Endodermal cell (in vitro differentiated cells): Measurements from ENCODE around the gene SNRNP40. TPM values are rescaled to one million over a fixed set of nuclear protein-coding genes. Genes with fewer than 3 reads are reported as not detected.

ENCODE experiments used
- DNase-seq: peaks from one replicate; pipeline ENCODE4 v3.0.0-alpha.2; 2017
- H3K27ac ChIP-seq: 2 replicates; pipeline ENCODE4 v1.5.1; 2013; ENCODE audit warnings: mild to moderate bottlenecking, low read depth, low read length, moderate library complexity
- H3K27me3 ChIP-seq: 2 replicates; pipeline ENCODE4 v1.6.1; 2013; ENCODE audit warnings: mild to moderate bottlenecking, low read length, moderate library complexity; ENCODE audit not compliant: insufficient read depth, control insufficient read depth, poor library complexity, severe bottlenecking
- H3K36me3 ChIP-seq: 2 replicates; pipeline ENCODE4 v1.7.0; 2013; ENCODE audit warnings: mild to moderate bottlenecking, low read length, moderate library complexity; ENCODE audit not compliant: control insufficient read depth, insufficient read depth
- H3K4me1 ChIP-seq: one replicate; pipeline ENCODE4 v1.7.0; 2013; ENCODE audit warnings: low read length; ENCODE audit not compliant: control insufficient read depth, insufficient read depth
- H3K4me3 ChIP-seq: 2 replicates; pipeline ENCODE4 v1.5.1; 2013; ENCODE audit warnings: mild to moderate bottlenecking, low read length, moderate library complexity
- H3K9ac ChIP-seq: 2 replicates; pipeline ENCODE4 v1.6.1; 2013; ENCODE audit warnings: mild to moderate bottlenecking, low read length, moderate library complexity; ENCODE audit not compliant: poor library complexity, severe bottlenecking; ENCODE audit errors: extremely low read depth
- H3K9me3 ChIP-seq: 2 replicates; pipeline ENCODE4 v1.6.1; 2013; ENCODE audit warnings: mild to moderate bottlenecking, low read length, moderate library complexity; ENCODE audit not compliant: control insufficient read depth
- H3K27ac Mint-ChIP-seq: 2 replicates; pipeline ENCODE4 v1.8.0; 2020; ENCODE audit warnings: mixed read lengths
- H3K27me3 Mint-ChIP-seq: 2 replicates; pipeline ENCODE4 v1.8.0; 2021; ENCODE audit warnings: mild to moderate bottlenecking, mixed read lengths; ENCODE audit not compliant: insufficient read depth
- H3K36me3 Mint-ChIP-seq: 2 replicates; pipeline ENCODE4 v1.8.0; 2020; ENCODE audit warnings: low read depth, mixed read lengths
- H3K4me1 Mint-ChIP-seq: 2 replicates; pipeline ENCODE4 v1.8.0; 2020; ENCODE audit warnings: mixed read lengths
- H3K4me3 Mint-ChIP-seq: 2 replicates; pipeline ENCODE4 v1.8.0; 2020; ENCODE audit warnings: mild to moderate bottlenecking, moderate library complexity, mixed read lengths
- H3K9me3 Mint-ChIP-seq: 2 replicates; pipeline ENCODE4 v1.8.0; 2020; ENCODE audit warnings: mild to moderate bottlenecking, mixed read lengths
- WGBS, 2 experiments: methylation state at CpG; one replicate each; pipeline versions ENCODE4 v1.1.5 to v1.1.7; 2013; ENCODE audit warnings: missing lambda C conversion rate in 2 of 2, mixed read lengths in 1 of 2; ENCODE audit not compliant: insufficient coverage in 1 of 2, insufficient read length in 1 of 2; 5-methylcytosine and 5-hydroxymethylcytosine counted together
- total RNA-seq, 2 donors: library from RNA; stranded (reverse); fragmentation: NEBNext Ultra II Directional in 1 of 2; extraction: Animal tissue kit (Norgen Biotek cat#: 25700) in 1 of 2; gene quantifications; 2 replicates in 1 of 2; 3 replicates in 1 of 2; pipeline ENCODE4 v1.2.1, GENCODE V29; 2021
- TF ChIP-seq, protein P1 (sequence below): fragments of 200-600 bp; sonication (generic); conservative IDR thresholded peaks from 2 replicates; pipeline ENCODE4 v1.5.0; 2021; ENCODE audit warnings: antibody characterized with exemption, mild to moderate bottlenecking

The SNRNP40 gene
- total RNA-seq, 2 donors from 2014 or later: 98.6 to 141 TPM

DNA sequence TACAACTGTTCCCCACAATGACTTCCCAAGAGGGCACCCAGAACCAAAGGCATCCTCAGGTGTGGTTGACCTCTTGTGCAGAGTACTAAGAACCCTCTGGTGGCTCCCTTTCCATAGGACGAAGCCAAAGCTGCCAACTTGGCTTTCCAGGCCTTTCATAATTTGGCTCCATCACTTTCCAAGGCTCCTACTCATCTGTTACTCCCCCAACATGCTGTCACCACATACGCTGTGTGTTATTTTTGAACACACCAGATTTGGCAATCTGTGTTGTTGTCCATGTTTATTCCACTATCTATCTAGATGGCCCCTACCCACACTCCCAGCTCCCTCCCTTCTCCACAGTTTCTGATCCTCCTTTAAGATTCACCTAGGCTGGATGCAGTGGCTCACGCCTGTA lies 46.7 kb downstream of the SNRNP40 start:
- TF ChIP-seq, protein P1, sequence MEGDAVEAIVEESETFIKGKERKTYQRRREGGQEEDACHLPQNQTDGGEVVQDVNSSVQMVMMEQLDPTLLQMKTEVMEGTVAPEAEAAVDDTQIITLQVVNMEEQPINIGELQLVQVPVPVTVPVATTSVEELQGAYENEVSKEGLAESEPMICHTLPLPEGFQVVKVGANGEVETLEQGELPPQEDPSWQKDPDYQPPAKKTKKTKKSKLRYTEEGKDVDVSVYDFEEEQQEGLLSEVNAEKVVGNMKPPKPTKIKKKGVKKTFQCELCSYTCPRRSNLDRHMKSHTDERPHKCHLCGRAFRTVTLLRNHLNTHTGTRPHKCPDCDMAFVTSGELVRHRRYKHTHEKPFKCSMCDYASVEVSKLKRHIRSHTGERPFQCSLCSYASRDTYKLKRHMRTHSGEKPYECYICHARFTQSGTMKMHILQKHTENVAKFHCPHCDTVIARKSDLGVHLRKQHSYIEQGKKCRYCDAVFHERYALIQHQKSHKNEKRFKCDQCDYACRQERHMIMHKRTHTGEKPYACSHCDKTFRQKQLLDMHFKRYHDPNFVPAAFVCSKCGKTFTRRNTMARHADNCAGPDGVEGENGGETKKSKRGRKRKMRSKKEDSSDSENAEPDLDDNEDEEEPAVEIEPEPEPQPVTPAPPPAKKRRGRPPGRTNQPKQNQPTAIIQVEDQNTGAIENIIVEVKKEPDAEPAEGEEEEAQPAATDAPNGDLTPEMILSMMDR: no peak
- Histone ChIP-seq H3K27me3 (no peaks in the 10 kb centered on the region), H3K9me3 (no peaks in the 10 kb centered on the region), H3K4me3 (no peak overlapping the region), H3K4me1 (no peaks in the 10 kb centered on the region), H3K9ac (no peak overlapping the region), H3K36me3 (no peaks in the 10 kb centered on the region), H3K27ac (no peak overlapping the region)
- Mint-ChIP-seq H3K36me3 (no peaks in the 10 kb centered on the region), H3K4me3 (no peak overlapping the region), H3K9me3 (no peaks in the 10 kb centered on the region), H3K4me1 (no peaks in the 10 kb centered on the region), H3K27me3 (no peaks in the 10 kb centered on the region), H3K27ac (no peak overlapping the region)
- DNase-seq: no peak
- WGBS, 2 experiments: 82 to 92% methylated on average over 2 to 3 of the region's 3 CpGs

DNA sequence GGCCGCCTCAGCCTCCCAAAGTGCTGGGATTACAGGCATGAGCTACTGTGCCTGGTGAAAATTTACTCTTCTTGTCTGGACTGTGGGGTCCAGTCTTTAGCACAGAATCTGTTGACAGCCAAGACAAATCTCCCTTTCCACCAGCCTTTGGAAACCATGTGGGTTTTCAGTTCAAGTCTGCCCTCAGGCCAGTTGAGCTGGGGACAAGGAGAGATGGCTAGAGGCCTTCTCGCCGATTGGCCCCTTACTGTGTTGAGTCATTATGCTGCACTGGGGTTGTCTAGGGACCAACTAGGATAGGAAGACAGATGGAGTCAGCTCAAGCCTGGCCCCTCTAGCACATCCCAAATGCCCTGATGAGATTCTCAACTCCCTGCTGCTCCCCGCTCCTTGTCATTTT lies 48.3 kb downstream of the SNRNP40 start:
- peaks cover 5% of the 10 kb centered on the region for H3K4me1 ChIP-seq
- TF ChIP-seq, protein P1: no peak
- H3K4me3 Mint-ChIP-seq: no peak overlapping the region
- no peak for DNase-seq
- WGBS, 2 experiments: 81 to 89% methylated on average over 4 of the region's 4 CpGs
- H3K9me3 ChIP-seq: no peaks in the 10 kb centered on the region
- H3K4me1 Mint-ChIP-seq: peaks cover 6% of the 10 kb centered on the region
- H3K4me3 ChIP-seq: no peak overlapping the region
- H3K27me3 ChIP-seq: no peaks in the 10 kb centered on the region
- H3K36me3 Mint-ChIP-seq: no peaks in the 10 kb centered on the region
- no peak overlapping the region for H3K27ac Mint-ChIP-seq
- no peak overlapping the region for H3K9ac ChIP-seq
- no peaks in the 10 kb centered on the region for H3K36me3 ChIP-seq
- peaks cover 2% of the 10 kb centered on the region for H3K27me3 Mint-ChIP-seq
- H3K9me3 Mint-ChIP-seq: no peaks in the 10 kb centered on the region
- H3K27ac ChIP-seq: no peak overlapping the region

DNA sequence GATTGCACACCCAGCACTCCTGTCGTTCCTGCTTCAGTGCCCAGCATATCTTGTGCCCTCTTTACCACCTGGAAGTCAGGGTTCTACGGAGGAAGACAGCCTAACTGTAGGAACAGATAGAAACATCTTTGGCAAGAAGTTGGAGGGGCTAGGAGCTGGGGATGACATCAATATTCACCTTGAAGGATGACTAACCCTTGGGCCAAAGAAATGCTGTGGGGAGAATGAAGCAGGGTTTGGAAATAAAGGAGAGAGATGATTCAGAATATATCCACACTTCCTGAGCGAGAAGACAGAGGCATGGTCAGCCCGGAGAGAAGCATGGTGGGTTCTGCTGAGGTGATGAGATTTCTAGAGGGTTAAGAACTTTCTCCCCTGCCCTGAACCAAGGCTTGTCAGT lies 52.3 kb downstream of the SNRNP40 start:
- Histone ChIP-seq H3K9me3 (no peaks in the 10 kb centered on the region), H3K4me1 (peaks cover 5% of the 10 kb centered on the region), H3K9ac (no peak overlapping the region), H3K4me3 (no peak overlapping the region), H3K27ac (no peak overlapping the region), H3K36me3 (no peaks in the 10 kb centered on the region), H3K27me3 (peaks cover 13% of the 10 kb centered on the region)
- Mint-ChIP-seq H3K9me3 (no peaks in the 10 kb centered on the region), H3K27ac (no peak overlapping the region), H3K36me3 (no peaks in the 10 kb centered on the region), H3K4me1 (peaks cover 8% of the 10 kb centered on the region), H3K27me3 (peaks cover 25% of the 10 kb centered on the region), H3K4me3 (no peak overlapping the region)
- TF ChIP-seq, protein P1: no peak
- no peak for DNase-seq
- WGBS, 2 experiments: 89 to 97% methylated on average over 3 to 4 of the region's 4 CpGs
